GM21367 (cell line): Measurements from ENCODE around the gene ATP7A.
"Not testable (repeated sequence)": the region's sequence is repeated elsewhere in the genome, so short reads cannot be mapped to it uniquely, and the experiment has no call there.

Experiments used
- ATAC-seq: cut with Tn5 transposase; IDR thresholded peaks from one replicate; pipeline ENCODE4 v1.9.1; 2021; ENCODE audit not compliant: unreplicated experiment

Gene ATP7A

DNA sequence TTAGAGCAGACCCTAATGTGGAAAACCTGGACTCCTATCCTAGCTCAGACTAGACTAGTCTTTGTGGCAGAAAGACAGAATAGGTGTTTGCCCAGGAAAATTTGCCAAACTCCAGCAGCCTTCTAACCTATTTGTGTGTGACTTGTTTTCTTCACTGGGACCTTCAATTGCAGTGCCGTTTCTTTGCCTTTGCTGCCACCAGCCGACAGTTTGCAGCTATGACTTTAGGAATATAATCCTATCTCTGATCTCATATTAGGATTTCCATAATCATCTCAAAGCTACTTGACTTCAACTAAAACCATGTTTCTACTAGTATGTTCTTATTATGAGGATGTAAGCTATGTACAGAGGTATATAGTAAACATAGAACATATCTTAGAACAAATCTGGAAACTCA lies 119.2 kb downstream of the ATP7A start:
- ATAC-seq: no peak

DNA sequence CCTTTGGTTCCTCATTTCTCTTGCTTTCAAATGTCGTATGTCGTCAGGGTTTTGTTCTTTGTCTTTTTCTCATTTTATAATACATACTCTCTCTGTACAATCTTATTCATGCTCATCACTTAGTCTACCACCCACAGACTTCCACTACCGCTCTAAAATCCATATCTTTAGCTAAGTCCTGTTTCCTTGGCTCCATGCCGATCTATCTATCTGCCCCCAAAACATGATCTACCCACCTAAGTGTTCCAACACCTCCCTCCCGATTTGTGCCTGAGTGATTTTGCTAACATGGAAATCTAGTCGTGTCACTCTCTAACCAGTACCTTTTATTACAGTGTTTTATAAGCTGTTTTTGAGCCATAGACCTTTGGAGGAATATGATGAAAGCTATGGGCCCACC lies 124.6 kb downstream of the ATP7A start:
- ATAC-seq: no peak

DNA sequence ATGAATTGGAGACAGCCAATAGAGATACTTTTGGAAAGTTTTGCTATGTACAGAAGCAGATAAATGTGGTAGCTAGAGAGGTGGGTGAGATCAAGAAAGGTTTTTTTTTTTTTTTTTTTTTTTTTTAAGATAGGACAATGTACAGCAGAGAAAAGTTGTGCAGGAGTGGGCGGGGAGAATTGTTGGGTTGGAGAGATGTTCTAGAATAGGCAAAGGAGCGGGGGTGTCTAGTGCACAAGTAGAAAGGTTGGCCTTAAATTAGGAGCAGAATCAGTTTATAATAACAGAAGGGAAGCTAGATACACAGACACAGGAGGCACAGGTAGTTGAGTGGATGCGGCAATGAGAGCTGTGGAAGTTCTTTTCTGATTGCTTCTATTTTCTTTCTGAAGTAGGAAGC lies 127.4 kb downstream of the ATP7A start:
- ATAC-seq: no peak

DNA sequence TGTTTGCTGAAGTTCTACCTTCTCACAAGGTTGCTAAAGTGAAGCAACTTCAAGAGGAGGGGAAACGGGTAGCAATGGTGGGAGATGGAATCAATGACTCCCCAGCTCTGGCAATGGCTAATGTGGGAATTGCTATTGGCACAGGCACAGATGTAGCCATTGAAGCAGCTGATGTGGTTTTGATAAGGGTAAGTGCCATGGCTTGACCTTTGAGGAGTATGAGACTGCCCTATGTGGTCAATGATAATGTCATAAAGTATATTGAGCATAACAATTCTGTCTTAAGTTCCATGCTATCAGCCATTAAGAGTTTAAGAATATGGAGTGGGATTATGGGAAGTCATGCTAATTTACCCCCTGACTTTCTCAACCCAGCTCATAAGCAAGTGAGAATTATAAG lies 132.1 kb downstream of the ATP7A start:
- no peak for ATAC-seq

DNA sequence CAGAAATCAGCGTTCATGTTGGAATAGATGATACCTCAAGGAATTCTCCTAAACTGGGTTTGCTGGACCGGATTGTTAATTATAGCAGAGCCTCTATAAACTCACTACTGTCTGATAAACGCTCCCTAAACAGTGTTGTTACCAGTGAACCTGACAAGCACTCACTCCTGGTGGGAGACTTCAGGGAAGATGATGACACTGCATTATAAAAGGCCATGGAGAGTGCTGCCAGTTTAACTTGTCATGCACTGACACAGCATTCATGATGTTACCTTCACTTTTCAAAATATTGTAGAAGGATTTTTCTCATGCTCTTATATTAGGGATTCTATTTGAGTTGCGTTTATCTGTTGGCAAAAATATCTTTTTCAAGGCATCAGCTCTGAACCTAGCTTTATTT lies 135.9 kb downstream of the ATP7A start:
- ATAC-seq: no peak

DNA sequence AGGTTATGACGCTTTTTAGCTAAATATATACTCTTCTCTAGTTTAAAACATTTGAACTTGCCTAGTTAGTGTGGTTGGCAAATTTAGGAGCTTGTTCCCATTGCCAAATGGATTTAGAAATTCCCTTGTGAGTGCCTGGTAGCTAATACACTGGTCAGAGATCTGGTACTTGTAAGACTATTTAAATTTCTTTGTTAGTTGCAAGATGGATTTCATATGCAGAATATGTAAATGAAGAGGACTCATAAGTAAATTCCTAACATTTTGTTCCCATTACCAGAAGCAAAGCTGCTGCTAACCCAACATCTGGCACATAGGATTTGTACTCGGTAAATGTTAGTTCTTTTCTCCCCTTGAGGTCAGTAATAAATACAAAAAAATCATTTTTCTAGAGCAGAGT lies 137.6 kb downstream of the ATP7A start:
- ATAC-seq: no peak

DNA sequence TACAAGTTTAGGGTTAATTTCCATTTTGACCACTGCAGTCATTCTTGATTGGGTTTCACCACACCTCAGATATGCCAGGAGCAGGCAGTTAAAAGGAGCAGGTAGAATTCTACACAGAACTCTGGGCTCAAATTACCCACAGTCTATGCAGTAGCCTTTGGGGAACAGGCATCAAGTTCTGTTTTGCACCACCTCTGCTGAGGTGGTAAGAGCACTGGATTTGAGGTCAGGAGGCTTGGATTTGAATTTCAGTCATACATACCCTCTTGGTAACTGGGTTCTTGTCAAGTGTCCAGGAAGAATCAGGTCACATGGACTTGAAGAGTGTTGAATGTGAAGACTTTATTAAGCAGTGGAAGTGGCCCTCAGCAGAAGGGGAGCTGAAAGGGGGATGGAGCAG lies 153.2 kb downstream of the ATP7A start:
- no peak for ATAC-seq

DNA sequence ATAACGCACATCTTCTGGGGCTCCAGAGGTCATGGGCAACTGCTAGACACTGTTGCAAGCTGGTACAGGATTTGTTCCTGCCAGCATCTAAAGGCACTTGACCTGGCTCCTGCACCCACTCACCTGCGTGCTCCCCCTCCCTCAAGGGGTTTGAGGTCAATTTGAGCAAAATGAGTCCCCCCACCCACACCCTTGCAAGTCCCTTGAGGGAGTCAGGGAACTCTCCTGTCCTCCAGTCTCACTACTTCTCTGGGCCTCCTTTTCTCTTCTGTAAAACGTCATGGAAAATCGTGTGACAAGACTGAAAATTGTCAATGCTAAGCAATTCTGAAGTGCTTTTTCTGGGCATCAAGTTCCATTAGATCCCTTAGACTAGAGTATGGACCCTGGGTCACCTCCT lies 153.7 kb downstream of the ATP7A start:
- ATAC-seq: no peak

DNA sequence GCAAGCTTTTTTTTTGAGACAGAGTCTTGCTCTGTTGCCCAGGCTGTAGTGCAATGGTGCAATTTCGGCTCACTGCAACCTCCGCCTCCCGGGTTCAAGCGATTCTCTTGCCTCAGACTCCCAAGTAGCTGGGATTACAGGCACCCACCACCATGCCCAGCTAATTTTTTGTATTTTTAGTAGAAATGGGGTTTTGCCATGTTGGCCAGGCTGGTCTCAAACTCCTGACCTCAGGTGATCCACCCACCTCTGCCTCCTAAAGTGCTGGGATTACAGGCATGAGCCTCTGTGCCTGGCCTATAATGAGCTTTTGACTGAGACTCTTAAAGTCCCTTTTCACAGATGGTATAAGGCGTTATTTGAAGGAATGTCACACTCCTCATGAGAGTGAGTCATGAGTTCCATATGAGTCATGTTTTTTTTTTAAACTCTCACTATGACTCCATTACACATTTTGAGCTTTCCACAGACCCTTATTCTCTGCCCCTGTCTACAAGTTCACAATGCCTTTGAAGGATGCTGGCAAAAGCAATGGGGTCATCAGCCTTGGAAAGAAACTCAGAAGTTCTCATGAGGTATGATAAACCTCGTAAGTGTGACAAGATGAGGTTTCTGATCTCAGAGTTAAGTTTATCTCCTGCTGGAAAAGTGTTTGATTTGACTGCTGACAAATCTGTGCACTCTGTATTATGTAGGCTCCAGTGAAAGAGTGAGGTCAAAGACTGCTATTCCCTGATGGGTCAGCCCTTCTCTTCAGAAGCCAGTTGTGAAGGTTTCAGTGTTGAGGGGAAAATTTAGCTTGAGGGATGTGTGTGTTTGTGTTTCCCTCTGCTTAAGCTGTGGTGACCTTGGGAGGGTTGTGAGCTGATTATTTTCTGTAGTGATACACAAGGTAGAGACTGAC lies 154.5 kb downstream of the ATP7A start:
- ATAC-seq: peak; percentile 53

DNA sequence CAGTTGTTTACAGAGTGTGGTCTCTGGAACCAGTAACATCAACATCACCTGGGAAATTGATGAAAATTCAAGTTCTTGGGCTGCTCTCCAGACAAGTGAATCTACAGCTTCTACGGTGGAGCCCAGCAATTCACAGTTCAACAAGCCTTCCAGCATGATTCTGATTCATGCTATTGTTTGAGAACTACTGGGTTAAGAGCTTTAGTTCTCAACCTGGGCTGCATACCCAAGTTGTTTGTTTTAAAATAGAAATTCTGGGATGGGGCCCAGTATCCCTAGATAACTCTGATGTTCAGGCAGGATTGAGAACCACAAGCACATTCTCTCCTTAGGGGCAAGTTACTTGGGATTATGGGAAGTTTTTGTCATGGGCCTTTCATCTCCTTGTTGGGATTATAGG lies 155.6 kb downstream of the ATP7A start:
- no peak for ATAC-seq

DNA sequence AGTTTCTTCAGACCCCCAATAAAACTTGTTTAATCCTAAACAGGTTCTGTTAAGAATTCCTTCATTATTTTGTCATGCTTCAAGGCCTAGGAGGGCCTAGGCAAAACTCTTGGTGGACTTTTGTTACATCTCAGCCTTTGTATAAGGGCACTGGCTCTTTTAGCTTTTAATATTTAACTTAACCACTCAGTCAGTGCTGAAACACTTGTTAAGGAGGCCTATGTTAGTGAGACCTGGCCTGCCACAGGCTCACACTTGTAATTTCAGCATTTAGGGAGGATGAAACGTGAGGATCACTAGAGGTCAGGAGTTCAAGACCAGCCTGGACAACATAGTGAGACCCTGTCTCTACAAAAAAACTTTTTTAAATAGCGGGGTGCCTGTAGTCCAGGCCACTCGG lies 160.8 kb downstream of the ATP7A start:
- ATAC-seq: no peak

DNA sequence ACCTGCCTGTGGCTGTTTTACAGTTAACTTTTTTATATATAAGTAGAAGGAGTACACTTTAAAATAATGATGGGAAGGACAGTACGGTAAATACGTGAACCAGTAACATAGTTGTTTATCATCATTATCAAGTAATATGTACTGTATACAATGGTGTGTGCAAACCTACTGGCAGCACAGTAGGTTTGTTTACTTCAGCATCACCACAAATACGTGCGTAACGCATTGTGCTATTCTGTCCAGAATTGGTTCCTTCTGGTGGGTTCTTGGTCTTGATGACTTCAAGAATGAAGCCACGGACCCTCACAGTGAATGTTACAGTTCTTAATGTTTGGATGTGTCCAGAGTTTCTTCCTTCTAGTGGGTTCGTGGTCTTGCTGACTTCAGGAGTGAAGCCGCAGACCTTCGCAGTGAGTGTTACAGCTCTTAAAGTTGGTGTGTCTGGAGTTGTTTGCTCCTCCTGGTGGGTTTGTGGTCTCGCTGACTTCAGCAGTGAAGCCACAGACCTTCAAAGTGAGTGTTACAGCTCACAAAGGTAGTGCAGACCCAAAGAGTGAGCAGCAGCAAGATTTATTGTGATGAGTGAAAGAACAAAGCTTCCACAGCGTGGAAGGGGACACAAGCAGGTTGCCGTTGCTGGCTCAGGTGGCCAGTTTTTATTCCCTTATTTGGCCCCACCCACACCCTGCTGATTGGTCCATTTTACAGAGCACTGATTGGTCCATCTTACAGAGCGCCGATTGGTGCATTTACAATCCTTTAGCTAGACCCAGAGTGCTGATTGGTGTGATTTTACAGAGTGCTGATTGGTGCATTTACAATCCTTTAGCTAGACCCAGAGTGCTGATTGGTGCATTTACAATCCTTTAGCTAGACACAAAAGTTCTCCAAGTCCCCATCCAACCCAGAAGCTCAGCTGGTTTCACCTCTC lies 162.9 kb downstream of the ATP7A start:
- ATAC-seq: not testable (repeated sequence)

DNA sequence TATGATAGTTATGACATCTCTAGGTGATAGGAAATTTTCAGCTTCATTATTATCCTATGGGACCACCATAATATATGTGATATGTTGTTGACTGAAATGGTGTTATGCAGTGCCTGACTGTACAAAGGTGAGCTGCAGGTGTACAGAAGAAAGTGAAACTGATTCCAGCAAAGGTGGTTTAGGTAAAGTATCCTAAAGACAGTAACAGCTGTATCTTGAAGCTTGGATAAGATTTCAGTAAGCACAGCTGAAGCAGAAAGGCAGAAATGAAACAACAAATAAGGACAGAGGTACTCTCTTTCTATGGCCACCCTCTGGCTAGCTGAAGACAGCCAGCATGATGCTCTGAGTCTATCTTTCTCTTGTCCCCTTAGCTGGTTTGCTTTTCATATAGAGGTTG lies 163.6 kb downstream of the ATP7A start:
- no peak for ATAC-seq

DNA sequence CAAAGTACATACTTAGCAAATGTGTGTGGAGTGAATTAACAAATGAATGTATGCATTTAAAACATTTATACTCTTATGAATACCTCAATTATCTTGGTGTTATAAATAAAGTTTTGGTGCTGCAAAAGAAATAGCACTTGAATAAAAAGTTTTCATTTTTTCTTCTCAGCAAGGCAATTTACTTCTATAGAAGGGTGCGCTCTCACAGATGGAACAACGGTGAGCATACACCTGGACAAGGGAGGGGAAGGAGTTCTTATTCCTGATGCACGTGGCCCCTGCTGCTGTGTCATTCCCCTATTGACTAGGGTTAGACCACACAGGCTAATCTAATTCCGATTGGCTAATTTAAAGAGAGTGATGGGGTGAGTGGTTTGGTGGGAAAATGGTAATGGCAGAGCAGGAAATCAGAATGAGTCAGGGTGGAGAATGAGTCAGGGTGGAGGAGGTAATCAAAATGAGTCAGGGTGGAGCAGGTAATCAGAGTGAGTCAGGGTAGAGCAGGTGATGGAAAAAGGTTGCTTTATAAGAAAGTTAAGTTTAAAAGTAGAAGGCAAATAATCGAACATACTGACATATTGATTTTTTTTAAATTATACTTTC lies 165.4 kb downstream of the ATP7A start:
- no peak for ATAC-seq

DNA sequence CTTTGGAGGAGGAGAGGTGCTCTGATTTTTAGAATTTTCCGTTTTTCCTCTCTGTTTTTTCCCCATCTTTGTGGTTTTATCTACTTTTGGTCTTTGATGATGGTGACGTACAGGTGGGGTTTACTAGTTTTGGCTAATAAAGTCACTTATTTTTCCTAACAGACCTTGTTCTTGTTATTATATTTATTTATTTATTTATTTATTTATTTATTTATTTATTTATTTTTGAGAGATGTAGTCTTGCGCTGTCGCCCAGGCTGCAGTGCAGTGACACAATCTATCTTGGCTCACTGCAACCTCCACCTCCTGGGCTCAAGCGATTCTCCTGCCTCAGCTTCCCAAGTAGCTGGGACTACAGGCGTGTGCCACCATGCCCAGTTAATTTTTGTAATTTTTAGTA lies 170.9 kb downstream of the ATP7A start:
- not testable (repeated sequence) for ATAC-seq

DNA sequence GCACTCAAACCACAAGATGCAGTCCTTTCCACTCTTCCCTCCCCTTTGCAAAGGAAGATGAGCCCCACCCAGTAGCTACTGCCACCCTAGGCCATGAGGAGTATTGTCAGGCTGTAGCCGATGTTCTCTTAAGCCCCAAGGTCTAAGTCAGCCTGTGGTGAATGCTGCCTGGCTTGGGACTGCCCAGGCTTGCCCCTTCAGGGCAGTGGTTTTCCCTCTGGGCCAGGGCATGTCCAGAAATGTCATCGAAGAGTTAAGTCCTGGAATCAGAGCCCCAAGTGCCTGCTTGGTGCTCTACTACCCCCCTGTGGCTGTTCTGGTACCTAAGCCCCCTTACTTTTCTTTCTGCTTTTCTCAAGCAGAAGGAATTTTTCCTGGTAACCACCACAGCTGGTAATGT lies 181.8 kb downstream of the ATP7A start:
- peak; percentile 62 for ATAC-seq

DNA sequence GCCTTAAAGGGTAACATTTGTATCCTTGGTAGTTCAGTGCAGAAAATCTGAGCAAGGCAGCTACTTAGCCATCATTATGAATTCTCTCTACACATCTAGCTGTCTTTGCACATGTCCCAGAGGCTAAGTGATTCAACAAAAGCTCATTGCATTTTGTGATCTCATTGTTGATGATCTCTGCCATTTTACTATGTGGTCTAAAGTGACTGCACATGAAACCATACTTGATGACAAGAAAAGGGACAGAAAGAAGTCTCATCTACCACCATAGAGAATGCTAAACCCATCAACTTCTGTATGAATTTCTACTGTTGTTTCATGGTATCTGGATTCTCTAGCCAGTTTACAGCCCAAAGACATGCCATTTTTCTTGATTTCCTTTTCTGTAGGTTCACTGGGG lies 187.6 kb downstream of the ATP7A start:
- no peak for ATAC-seq
